Smooth muscle cell (in vitro differentiated cells): Measurements from ENCODE around the gene MAP3K19. TPM values are rescaled to one million over a fixed set of nuclear protein-coding genes. Genes with fewer than 3 reads are reported as not detected.
"Not testable (repeated sequence)": the region's sequence is repeated elsewhere in the genome, so short reads cannot be mapped to it uniquely, and the experiment has no call there.

Experiments
- DNase-seq: peaks from one replicate; lab custom pipeline; 2025; ENCODE audit not compliant: unreplicated experiment; lab: John Stamatoyannopoulos, UW
- H2AFZ ChIP-seq: fragments of 200-600 bp; sonication (generic); 2 replicates; pipeline ENCODE4 v1.6.0; 2016; ENCODE audit warnings: antibody characterized with exemption, low read depth, mild to moderate bottlenecking
- H3F3A ChIP-seq: fragments of 200-600 bp; sonication (generic); 2 replicates; pipeline ENCODE4 v1.6.0; 2017; ENCODE audit warnings: antibody characterized with exemption, low read depth
- H3K27ac ChIP-seq: fragments of 200-600 bp; sonication (generic); 2 replicates; pipeline ENCODE4 v1.5.1; 2016; ENCODE audit warnings: low read depth, mild to moderate bottlenecking
- H3K27me3 ChIP-seq: fragments of 200-600 bp; sonication (generic); 2 replicates; pipeline ENCODE4 v1.6.1; 2016; ENCODE audit warnings: low read depth, mild to moderate bottlenecking
- H3K36me3 ChIP-seq: fragments of 200-600 bp; sonication (generic); 2 replicates; pipeline ENCODE4 v1.5.1; 2016; ENCODE audit warnings: low read depth
- H3K4me1 ChIP-seq: fragments of 200-600 bp; sonication (generic); 2 replicates; pipeline ENCODE4 v1.5.1; 2016; ENCODE audit warnings: low read depth
- H3K4me2 ChIP-seq: fragments of 200-600 bp; sonication (generic); 2 replicates; pipeline ENCODE4 v1.6.0; 2016; ENCODE audit warnings: mild to moderate bottlenecking
- H3K4me3 ChIP-seq: fragments of 200-600 bp; sonication (generic); 2 replicates; pipeline ENCODE4 v1.5.1; 2016; ENCODE audit warnings: mild to moderate bottlenecking
- H3K79me2 ChIP-seq: fragments of 200-600 bp; sonication (generic); 2 replicates; pipeline ENCODE4 v1.6.0; 2016; ENCODE audit warnings: low read depth, mild to moderate bottlenecking
- H3K9ac ChIP-seq: fragments of 200-600 bp; sonication (generic); 2 replicates; pipeline ENCODE4 v1.6.0; 2016; ENCODE audit warnings: low read depth
- H3K9me3 ChIP-seq: fragments of 200-600 bp; sonication (generic); replicated peaks from 2 replicates; pipeline ENCODE4 v1.5.1; 2016; ENCODE audit warnings: low read depth
- H4K20me1 ChIP-seq: fragments of 200-600 bp; sonication (generic); 2 replicates; pipeline ENCODE4 v1.6.0; 2016; ENCODE audit warnings: low read depth
- CTCF ChIP-seq: fragments of 200-600 bp; sonication (generic); IDR thresholded peaks from 2 replicates; pipeline ENCODE4 v1.5.1; 2017; ENCODE audit warnings: borderline replicate concordance, mild to moderate bottlenecking, antibody characterized with exemption; ENCODE audit not compliant: insufficient read depth, poor library complexity, severe bottlenecking
- WGBS: methylation state at CpG from one replicate; pipeline ENCODE4 v1.1.7; 2016; ENCODE audit warnings: low lambda C conversion rate; 5-methylcytosine and 5-hydroxymethylcytosine counted together
- polyA plus RNA-seq: library from polyadenylated mRNA; unstranded; fragments of >200 nt; fragmentation: Nextera tagmentation; extraction: Ambion mirVana; gene quantifications from 2 replicates; pipeline ENCODE4 v1.2.1, GENCODE V29; 2016
- total RNA-seq: library from RNA; depleted of rRNA; stranded (reverse); fragments of >200 nt; gene quantifications from 2 replicates; pipeline ENCODE4 v1.2.3, GENCODE V29; 2014

Gene MAP3K19
- total and polyA plus RNA-seq, 2 experiments from 2014 or later = 0.14 TPM; not detected in 1

GRCh38 chr2:134979221-134979620 lies 68.0 kb downstream of the MAP3K19 start:
- Histone ChIP-seq H3K9ac (no peak overlapping the region), H4K20me1 (no peaks in the 10 kb centered on the region), H3K9me3 (peaks cover 5% of the 10 kb centered on the region), H3K4me2 (no peak overlapping the region), H3K27me3 (no peaks in the 10 kb centered on the region), H2AFZ (no peak overlapping the region), H3K4me3 (no peak overlapping the region), H3K36me3 (no peaks in the 10 kb centered on the region), H3K27ac (no peak overlapping the region), H3K79me2 (no peaks in the 10 kb centered on the region), H3F3A (no peaks in the 10 kb centered on the region), H3K4me1 (no peaks in the 10 kb centered on the region)
- no peak for TF ChIP-seq CTCF
- DNase-seq = no peak
- WGBS = 84% methylated on average over 4 of the region's 4 CpGs

GRCh38 chr2:134977104-134977503 lies 70.1 kb downstream of the MAP3K19 start:
- 85% methylated on average over 5 of the region's 5 CpGs for WGBS
- H3K79me2 ChIP-seq, H3K27me3 ChIP-seq, H3K36me3 ChIP-seq, H3K4me3 ChIP-seq, H3F3A ChIP-seq, H3K9me3 ChIP-seq, H2AFZ ChIP-seq, H3K9ac ChIP-seq, H3K4me2 ChIP-seq, DNase-seq, H3K4me1 ChIP-seq, H3K27ac ChIP-seq, H4K20me1 ChIP-seq: not testable (repeated sequence)

GRCh38 chr2:134976074-134976702 lies 71.1 kb downstream of the MAP3K19 start:
- Histone ChIP-seq H3K27me3 (no peaks in the 10 kb centered on the region), H2AFZ (no peak overlapping the region), H3K36me3 (no peaks in the 10 kb centered on the region), H3K9ac (no peak overlapping the region), H3F3A (no peaks in the 10 kb centered on the region), H3K4me2 (no peak overlapping the region), H4K20me1 (no peaks in the 10 kb centered on the region), H3K9me3 (peaks cover 10% of the 10 kb centered on the region), H3K4me3 (no peak overlapping the region), H3K27ac (no peak overlapping the region), H3K4me1 (no peaks in the 10 kb centered on the region), H3K79me2 (no peaks in the 10 kb centered on the region)
- no peak for DNase-seq
- TF ChIP-seq CTCF = no peak
- WGBS = 95% methylated on average over 3 of the region's 3 CpGs

- WGBS = 91% methylated on average over 6 of the region's 6 CpGs
- no peaks in the 10 kb centered on the region for H3K36me3 ChIP-seq
Measured at GRCh38 chr2:134975281-134976009, 71.8 kb downstream of the MAP3K19 start.

More at GRCh38 chr2:134975281-134976009, 71.8 kb downstream of the MAP3K19 start:
- Histone ChIP-seq H3K27ac (no peak overlapping the region), H3F3A (no peaks in the 10 kb centered on the region), H3K27me3 (no peaks in the 10 kb centered on the region), H4K20me1 (no peaks in the 10 kb centered on the region), H3K9ac (no peak overlapping the region), H3K79me2 (no peaks in the 10 kb centered on the region), H3K4me3 (no peak overlapping the region), H2AFZ (no peak overlapping the region), H3K9me3 (peaks cover 10% of the 10 kb centered on the region), H3K4me2 (no peak overlapping the region), H3K4me1 (no peaks in the 10 kb centered on the region)
- TF ChIP-seq CTCF = no peak
- no peak for DNase-seq
